HepG2 (cell line): ENCODE results near the gene KRTAP12-1. TPM values are rescaled to one million over a fixed set of nuclear protein-coding genes. Genes with fewer than 3 reads are reported as not detected.

ENCODE experiments used
- GZF1 ChIP-seq: sonication (generic); formaldehyde crosslinking; IDR thresholded peaks from 2 replicates; pipeline ENCODE4 v1.5.1; 2020; ENCODE audit warnings: mild to moderate bottlenecking, missing genetic modification reagents
- MED13 ChIP-seq: sonication (generic); formaldehyde crosslinking; IDR thresholded peaks from 2 replicates; pipeline ENCODE4 v1.5.0; 2020; ENCODE audit warnings: missing genetic modification reagents
- MTF2 ChIP-seq: sonication (generic); formaldehyde crosslinking; IDR thresholded peaks from 2 replicates; pipeline ENCODE4 v1.5.0; 2020; ENCODE audit warnings: missing genetic modification reagents, borderline replicate concordance
- MYNN ChIP-seq: sonication (generic); formaldehyde crosslinking; IDR thresholded peaks from 2 replicates; pipeline ENCODE4 v1.4.0; 2020; ENCODE audit warnings: mild to moderate bottlenecking, low read depth, missing genetic modification reagents
- NFE2 ChIP-seq: sonication (generic); formaldehyde crosslinking; IDR thresholded peaks from 2 replicates; pipeline ENCODE4 v1.4.0; 2020; ENCODE audit warnings: missing genetic modification reagents
- NFE2L1 ChIP-seq: sonication (generic); formaldehyde crosslinking; IDR thresholded peaks from 2 replicates; pipeline ENCODE4 v1.4.0; 2020; ENCODE audit warnings: missing genetic modification reagents, mild to moderate bottlenecking, borderline replicate concordance
- PITX1 ChIP-seq: sonication (generic); formaldehyde crosslinking; IDR thresholded peaks from 2 replicates; pipeline ENCODE4 v1.5.1; 2020; ENCODE audit warnings: mild to moderate bottlenecking, missing genetic modification reagents
- PLRG1 ChIP-seq: fragments of 450-650 bp; conservative IDR thresholded peaks from 2 replicates; pipeline ENCODE4 v1.6.1; 2016
- ZNF564 ChIP-seq: sonication (generic); formaldehyde crosslinking; IDR thresholded peaks from 2 replicates; pipeline ENCODE4 v1.8.1; 2023; ENCODE audit warnings: mild to moderate bottlenecking, missing genetic modification reagents
- polyA plus RNA-seq, 8 experiments: library from polyadenylated mRNA; depleted of rRNA in 3 of 8; stranded (reverse) in 7 of 8; unstranded in 1 of 8; fragments of >200 nt; fragmentation: Illumina TruSeq in 4 of 8; extraction: Trizol in 4 of 8; gene quantifications; 2 replicates each; pipeline versions ENCODE4 v1.2.1 to v1.2.3, GENCODE V29; 2011 to 2016; ENCODE audit warnings: low read depth in 4 of 8, missing spikeins in 1 of 8, mixed read lengths in 1 of 8; ENCODE audit not compliant: insufficient read depth in 1 of 8
- total RNA-seq, 5 experiments: library from RNA; depleted of rRNA; stranded (reverse); fragments of >200 nt; fragmentation: Illumina TruSeq; extraction: Trizol; gene quantifications; 2 replicates each; pipeline ENCODE4 v1.2.3, GENCODE V29; 2016; ENCODE audit warnings: low read depth in 1 of 5
- TF ChIP-seq, protein P1 (sequence below): sonication (generic); formaldehyde crosslinking; IDR thresholded peaks from 2 replicates; pipeline ENCODE4 v1.4.0; 2020; ENCODE audit warnings: missing genetic modification reagents
- TF ChIP-seq, protein P2 (sequence below): sonication (generic); formaldehyde crosslinking; IDR thresholded peaks from 2 replicates; pipeline ENCODE4 v1.9.0; 2022; ENCODE audit warnings: low read depth, missing genetic modification reagents
- TF ChIP-seq, protein P3 (sequence below): sonication (generic); formaldehyde crosslinking; IDR thresholded peaks from 2 replicates; pipeline ENCODE4 v1.8.0; 2022; ENCODE audit warnings: missing genetic modification reagents, low read depth, mild to moderate bottlenecking, borderline replicate concordance
- TF ChIP-seq, protein P4 (sequence below): IDR thresholded peaks from 2 replicates; pipeline ENCODE4 v1.6.1; 2016; ENCODE audit warnings: low read depth, missing genetic modification reagents, missing compliant biosample characterization
- TF ChIP-seq, protein P5 (sequence below): sonication (generic); formaldehyde crosslinking; IDR thresholded peaks from 2 replicates; pipeline ENCODE4 v1.4.0; 2020; ENCODE audit warnings: missing genetic modification reagents, borderline replicate concordance

The KRTAP12-1 gene
- total and polyA plus RNA-seq, 2 of the 13 experiments (the other 11 are each of a cell fraction or from before 2014, with no cell fraction given) = not detected

DNA sequence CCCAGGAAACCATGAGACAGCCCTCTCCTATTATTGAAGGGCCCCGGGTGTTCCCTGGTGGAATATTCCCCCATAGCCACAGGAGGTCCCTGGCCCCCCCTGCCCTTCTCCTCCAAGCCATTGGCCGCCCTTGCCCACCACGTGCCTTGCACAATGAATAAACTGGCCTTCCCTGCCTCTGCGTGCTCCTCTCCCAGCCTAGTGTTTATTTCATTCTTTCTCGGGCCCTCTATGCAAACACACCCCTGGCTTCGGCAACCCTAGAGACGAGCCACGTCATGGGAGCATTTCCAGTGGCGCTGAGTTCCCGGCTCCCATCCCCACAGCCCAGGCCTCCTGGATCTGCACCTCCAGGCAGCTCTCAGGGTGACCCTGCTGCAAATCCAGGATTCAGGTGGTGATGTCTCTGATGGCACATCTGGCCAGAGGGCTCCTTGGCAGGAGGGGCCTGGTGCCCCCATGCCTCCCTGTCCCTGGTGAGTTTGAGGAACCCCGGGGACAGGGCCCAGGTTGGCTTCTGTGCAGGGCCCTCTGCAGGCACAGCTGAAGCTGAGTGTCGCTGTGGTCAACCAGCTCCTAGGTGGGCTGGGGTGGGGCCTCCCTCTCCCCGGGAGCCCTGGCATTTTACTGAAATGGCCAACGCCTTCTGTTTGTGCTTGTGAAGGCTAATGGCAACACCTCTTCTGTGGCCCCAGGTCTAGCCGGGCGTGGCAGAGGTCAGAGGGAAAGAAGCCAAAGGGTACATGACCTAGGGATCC, 21.2 kb upstream of the KRTAP12-1 start (continued):
- TF ChIP-seq, protein P1, sequence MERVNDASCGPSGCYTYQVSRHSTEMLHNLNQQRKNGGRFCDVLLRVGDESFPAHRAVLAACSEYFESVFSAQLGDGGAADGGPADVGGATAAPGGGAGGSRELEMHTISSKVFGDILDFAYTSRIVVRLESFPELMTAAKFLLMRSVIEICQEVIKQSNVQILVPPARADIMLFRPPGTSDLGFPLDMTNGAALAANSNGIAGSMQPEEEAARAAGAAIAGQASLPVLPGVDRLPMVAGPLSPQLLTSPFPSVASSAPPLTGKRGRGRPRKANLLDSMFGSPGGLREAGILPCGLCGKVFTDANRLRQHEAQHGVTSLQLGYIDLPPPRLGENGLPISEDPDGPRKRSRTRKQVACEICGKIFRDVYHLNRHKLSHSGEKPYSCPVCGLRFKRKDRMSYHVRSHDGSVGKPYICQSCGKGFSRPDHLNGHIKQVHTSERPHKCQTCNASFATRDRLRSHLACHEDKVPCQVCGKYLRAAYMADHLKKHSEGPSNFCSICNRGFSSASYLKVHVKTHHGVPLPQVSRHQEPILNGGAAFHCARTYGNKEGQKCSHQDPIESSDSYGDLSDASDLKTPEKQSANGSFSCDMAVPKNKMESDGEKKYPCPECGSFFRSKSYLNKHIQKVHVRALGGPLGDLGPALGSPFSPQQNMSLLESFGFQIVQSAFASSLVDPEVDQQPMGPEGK (CRISPR knock-in tag) = peak; percentile 41; the same call in 1 of the 2 replicates
- TF ChIP-seq, protein P2, sequence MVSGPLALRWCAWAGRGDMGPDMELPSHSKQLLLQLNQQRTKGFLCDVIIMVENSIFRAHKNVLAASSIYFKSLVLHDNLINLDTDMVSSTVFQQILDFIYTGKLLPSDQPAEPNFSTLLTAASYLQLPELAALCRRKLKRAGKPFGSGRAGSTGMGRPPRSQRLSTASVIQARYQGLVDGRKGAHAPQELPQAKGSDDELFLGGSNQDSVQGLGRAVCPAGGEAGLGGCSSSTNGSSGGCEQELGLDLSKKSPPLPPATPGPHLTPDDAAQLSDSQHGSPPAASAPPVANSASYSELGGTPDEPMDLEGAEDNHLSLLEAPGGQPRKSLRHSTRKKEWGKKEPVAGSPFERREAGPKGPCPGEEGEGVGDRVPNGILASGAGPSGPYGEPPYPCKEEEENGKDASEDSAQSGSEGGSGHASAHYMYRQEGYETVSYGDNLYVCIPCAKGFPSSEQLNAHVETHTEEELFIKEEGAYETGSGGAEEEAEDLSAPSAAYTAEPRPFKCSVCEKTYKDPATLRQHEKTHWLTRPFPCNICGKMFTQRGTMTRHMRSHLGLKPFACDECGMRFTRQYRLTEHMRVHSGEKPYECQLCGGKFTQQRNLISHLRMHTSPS (CRISPR knock-in tag) = no peak
- TF ChIP-seq PLRG1 = no peak
- TF ChIP-seq GZF1 (CRISPR knock-in tag) = no peak
- no peak for TF ChIP-seq NFE2 (CRISPR knock-in tag)
- TF ChIP-seq MYNN (CRISPR knock-in tag) = no peak
- TF ChIP-seq, protein P3, sequence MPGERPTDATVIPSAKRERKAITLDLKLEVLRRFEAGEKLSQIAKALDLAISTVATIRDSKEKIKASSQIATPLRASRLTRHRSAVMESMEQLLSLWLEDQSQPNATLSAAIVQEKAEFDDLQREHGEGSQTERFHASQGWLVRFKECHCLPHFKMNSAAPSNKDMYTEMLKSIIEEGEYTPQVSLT (CRISPR knock-in tag) = no peak
- no peak; the same call in 1 of the 2 replicates for TF ChIP-seq PITX1 (CRISPR knock-in tag)
- TF ChIP-seq MTF2 (CRISPR knock-in tag) = no peak
- TF ChIP-seq, protein P4, sequence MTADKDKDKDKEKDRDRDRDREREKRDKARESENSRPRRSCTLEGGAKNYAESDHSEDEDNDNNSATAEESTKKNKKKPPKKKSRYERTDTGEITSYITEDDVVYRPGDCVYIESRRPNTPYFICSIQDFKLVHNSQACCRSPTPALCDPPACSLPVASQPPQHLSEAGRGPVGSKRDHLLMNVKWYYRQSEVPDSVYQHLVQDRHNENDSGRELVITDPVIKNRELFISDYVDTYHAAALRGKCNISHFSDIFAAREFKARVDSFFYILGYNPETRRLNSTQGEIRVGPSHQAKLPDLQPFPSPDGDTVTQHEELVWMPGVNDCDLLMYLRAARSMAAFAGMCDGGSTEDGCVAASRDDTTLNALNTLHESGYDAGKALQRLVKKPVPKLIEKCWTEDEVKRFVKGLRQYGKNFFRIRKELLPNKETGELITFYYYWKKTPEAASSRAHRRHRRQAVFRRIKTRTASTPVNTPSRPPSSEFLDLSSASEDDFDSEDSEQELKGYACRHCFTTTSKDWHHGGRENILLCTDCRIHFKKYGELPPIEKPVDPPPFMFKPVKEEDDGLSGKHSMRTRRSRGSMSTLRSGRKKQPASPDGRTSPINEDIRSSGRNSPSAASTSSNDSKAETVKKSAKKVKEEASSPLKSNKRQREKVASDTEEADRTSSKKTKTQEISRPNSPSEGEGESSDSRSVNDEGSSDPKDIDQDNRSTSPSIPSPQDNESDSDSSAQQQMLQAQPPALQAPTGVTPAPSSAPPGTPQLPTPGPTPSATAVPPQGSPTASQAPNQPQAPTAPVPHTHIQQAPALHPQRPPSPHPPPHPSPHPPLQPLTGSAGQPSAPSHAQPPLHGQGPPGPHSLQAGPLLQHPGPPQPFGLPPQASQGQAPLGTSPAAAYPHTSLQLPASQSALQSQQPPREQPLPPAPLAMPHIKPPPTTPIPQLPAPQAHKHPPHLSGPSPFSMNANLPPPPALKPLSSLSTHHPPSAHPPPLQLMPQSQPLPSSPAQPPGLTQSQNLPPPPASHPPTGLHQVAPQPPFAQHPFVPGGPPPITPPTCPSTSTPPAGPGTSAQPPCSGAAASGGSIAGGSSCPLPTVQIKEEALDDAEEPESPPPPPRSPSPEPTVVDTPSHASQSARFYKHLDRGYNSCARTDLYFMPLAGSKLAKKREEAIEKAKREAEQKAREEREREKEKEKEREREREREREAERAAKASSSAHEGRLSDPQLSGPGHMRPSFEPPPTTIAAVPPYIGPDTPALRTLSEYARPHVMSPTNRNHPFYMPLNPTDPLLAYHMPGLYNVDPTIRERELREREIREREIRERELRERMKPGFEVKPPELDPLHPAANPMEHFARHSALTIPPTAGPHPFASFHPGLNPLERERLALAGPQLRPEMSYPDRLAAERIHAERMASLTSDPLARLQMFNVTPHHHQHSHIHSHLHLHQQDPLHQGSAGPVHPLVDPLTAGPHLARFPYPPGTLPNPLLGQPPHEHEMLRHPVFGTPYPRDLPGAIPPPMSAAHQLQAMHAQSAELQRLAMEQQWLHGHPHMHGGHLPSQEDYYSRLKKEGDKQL (CRISPR knock-in tag) = no peak
- TF ChIP-seq, protein P5, sequence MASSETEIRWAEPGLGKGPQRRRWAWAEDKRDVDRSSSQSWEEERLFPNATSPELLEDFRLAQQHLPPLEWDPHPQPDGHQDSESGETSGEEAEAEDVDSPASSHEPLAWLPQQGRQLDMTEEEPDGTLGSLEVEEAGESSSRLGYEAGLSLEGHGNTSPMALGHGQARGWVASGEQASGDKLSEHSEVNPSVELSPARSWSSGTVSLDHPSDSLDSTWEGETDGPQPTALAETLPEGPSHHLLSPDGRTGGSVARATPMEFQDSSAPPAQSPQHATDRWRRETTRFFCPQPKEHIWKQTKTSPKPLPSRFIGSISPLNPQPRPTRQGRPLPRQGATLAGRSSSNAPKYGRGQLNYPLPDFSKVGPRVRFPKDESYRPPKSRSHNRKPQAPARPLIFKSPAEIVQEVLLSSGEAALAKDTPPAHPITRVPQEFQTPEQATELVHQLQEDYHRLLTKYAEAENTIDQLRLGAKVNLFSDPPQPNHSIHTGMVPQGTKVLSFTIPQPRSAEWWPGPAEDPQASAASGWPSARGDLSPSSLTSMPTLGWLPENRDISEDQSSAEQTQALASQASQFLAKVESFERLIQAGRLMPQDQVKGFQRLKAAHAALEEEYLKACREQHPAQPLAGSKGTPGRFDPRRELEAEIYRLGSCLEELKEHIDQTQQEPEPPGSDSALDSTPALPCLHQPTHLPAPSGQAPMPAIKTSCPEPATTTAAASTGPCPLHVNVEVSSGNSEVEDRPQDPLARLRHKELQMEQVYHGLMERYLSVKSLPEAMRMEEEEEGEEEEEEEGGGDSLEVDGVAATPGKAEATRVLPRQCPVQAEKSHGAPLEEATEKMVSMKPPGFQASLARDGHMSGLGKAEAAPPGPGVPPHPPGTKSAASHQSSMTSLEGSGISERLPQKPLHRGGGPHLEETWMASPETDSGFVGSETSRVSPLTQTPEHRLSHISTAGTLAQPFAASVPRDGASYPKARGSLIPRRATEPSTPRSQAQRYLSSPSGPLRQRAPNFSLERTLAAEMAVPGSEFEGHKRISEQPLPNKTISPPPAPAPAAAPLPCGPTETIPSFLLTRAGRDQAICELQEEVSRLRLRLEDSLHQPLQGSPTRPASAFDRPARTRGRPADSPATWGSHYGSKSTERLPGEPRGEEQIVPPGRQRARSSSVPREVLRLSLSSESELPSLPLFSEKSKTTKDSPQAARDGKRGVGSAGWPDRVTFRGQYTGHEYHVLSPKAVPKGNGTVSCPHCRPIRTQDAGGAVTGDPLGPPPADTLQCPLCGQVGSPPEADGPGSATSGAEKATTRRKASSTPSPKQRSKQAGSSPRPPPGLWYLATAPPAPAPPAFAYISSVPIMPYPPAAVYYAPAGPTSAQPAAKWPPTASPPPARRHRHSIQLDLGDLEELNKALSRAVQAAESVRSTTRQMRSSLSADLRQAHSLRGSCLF = no peak
- TF ChIP-seq MED13 (CRISPR knock-in tag) = no peak
- TF ChIP-seq ZNF564 (CRISPR knock-in tag) = 0 out of 2 replicates have a peak, but pooled peaks have one; percentile 31
- no peak for TF ChIP-seq NFE2L1
